H1 (cell line): ENCODE results near the gene CC2D1B. TPM values are rescaled to one million over a fixed set of nuclear protein-coding genes. Genes with fewer than 3 reads are reported as not detected.

Experiments used
- CTCF ChIA-PET: fragments of 300-600 bp; sonication (Branson Sonifier 250); formaldehyde crosslinking; loops from one replicate; lab custom pipeline; 2021; ENCODE audit not compliant: partially characterized antibody; lab: Charles Lee
- POLR2A ChIA-PET: fragments of 300-600 bp; sonication (Branson Sonifier 250); formaldehyde crosslinking; loops from one replicate; lab custom pipeline; 2021; ENCODE audit warnings: inconsistent platforms; ENCODE audit not compliant: partially characterized antibody; lab: Charles Lee
- DNase-seq, 2 experiments: peaks; one replicate each; pipeline versions ENCODE4 v3.0.0 to v3.0.0-alpha.2; 2010 to 2022; ENCODE audit warnings: low spot score in 2 of 2, low read depth in 1 of 2, mixed read lengths in 1 of 2
- FAIRE-seq: peaks from 2 replicates; lab custom pipeline; 2011; peaks lifted over from hg19 to GRCh38; lab: Jason Lieb, UNC
- H2AFZ ChIP-seq: 2 replicates; pipeline ENCODE4 v1.8.1; 2012; ENCODE audit warnings: low read length, inconsistent platforms
- H2AK5ac ChIP-seq: 2 replicates; pipeline ENCODE4 v1.6.1; 2013; ENCODE audit warnings: low read depth, low read length
- H2BK120ac ChIP-seq: replicated peaks from 2 replicates; pipeline ENCODE3; 2013; ENCODE audit warnings: low read depth, low read length, inconsistent platforms
- H2BK12ac ChIP-seq: 2 replicates; pipeline ENCODE4 v1.6.1; 2013; ENCODE audit warnings: low read depth, low read length
- H2BK15ac ChIP-seq: 2 replicates; pipeline ENCODE4 v1.6.1; 2013; ENCODE audit warnings: low read length
- H2BK20ac ChIP-seq: 2 replicates; pipeline ENCODE4 v1.6.1; 2013; ENCODE audit warnings: low read length
- H2BK5ac ChIP-seq: 2 replicates; pipeline ENCODE4 v1.6.1; 2013; ENCODE audit warnings: low read depth, low read length
- H3K14ac ChIP-seq: 2 replicates; pipeline ENCODE4 v1.6.1; 2013; ENCODE audit warnings: inconsistent platforms; ENCODE audit not compliant: insufficient read length
- H3K18ac ChIP-seq: 2 replicates; pipeline ENCODE4 v1.6.1; 2013; ENCODE audit warnings: low read length; ENCODE audit errors: extremely low read depth
- H3K23ac ChIP-seq: 2 replicates; pipeline ENCODE4 v1.6.1; 2013; ENCODE audit warnings: inconsistent platforms; ENCODE audit not compliant: insufficient read length
- H3K23me2 ChIP-seq: 2 replicates; pipeline ENCODE4 v1.6.1; 2013; ENCODE audit warnings: low read depth, low read length
- H3K27ac ChIP-seq: 2 replicates; pipeline ENCODE4 v1.6.1; 2011; ENCODE audit warnings: low read depth, low read length, inconsistent platforms
- H3K27me3 ChIP-seq, 4 experiments: replicated peaks in 1 of 4; 1 replicate in 1 of 4; 2 replicates in 3 of 4; pipeline versions ENCODE4 v1.6.1 to v1.8.1; 2011 to 2013; ENCODE audit warnings: low read length in 3 of 4, mild to moderate bottlenecking in 3 of 4, inconsistent platforms in 2 of 4, mixed read lengths in 2 of 4, moderate library complexity in 1 of 4; ENCODE audit not compliant: control insufficient read depth in 3 of 4, insufficient read depth in 3 of 4; ENCODE audit errors: extremely low read depth in 1 of 4
- H3K36me3 ChIP-seq, 4 experiments: 2 replicates each; pipeline versions ENCODE4 v1.6.1 to v1.8.1; 2011 to 2013; ENCODE audit warnings: mild to moderate bottlenecking in 4 of 4, low read length in 3 of 4, moderate library complexity in 2 of 4, control low read depth in 1 of 4, inconsistent platforms in 1 of 4; ENCODE audit not compliant: insufficient read depth in 4 of 4, control insufficient read depth in 2 of 4
- H3K4ac ChIP-seq: replicated peaks from 2 replicates; pipeline ENCODE3; 2013; ENCODE audit warnings: low read length, low read depth, mixed read lengths, inconsistent platforms; ENCODE audit not compliant: insufficient read length
- H3K4me1 ChIP-seq, 4 experiments: replicated peaks in 1 of 4; 1 replicate in 1 of 4; 2 replicates in 3 of 4; pipeline versions ENCODE4 v1.6.1 to v1.8.1; 2011 to 2013; ENCODE audit warnings: low read length in 3 of 4, inconsistent platforms in 2 of 4, mixed read lengths in 1 of 4; ENCODE audit not compliant: insufficient read depth in 4 of 4, control insufficient read depth in 3 of 4
- H3K4me2 ChIP-seq, 2 experiments: 2 replicates each; pipeline versions ENCODE4 v1.6.1 to v1.8.1; 2011 to 2013; ENCODE audit warnings: low read depth in 2 of 2, low read length in 2 of 2, control low read depth in 1 of 2, inconsistent platforms in 1 of 2, mild to moderate bottlenecking in 1 of 2; ENCODE audit not compliant: insufficient read depth in 1 of 2
- H3K4me3 ChIP-seq, 4 experiments: fragments of 200-600, 300-600 bp in 1 of 4; sonication (generic), shearing (Covaris generic), sonication (Bioruptor Twin) in 1 of 4; 2 replicates each; pipeline versions ENCODE4 v1.5.1 to v1.8.1; 2011 to 2016; ENCODE audit warnings: low read length in 4 of 4, low read depth in 3 of 4, control low read depth in 2 of 4, inconsistent platforms in 2 of 4, mild to moderate bottlenecking in 2 of 4, mixed read lengths in 1 of 4, moderate library complexity in 1 of 4; ENCODE audit not compliant: insufficient read depth in 2 of 4; ENCODE audit errors: extremely low read depth in 1 of 4
- H3K56ac ChIP-seq: replicated peaks from 2 replicates; pipeline ENCODE3; 2013; ENCODE audit warnings: low read depth, mild to moderate bottlenecking, mixed read lengths, low read length, inconsistent platforms; ENCODE audit not compliant: insufficient read length
- H3K79me1 ChIP-seq: 2 replicates; pipeline ENCODE4 v1.6.1; 2013; ENCODE audit warnings: low read depth, low read length, control low read depth
- H3K79me2 ChIP-seq, 2 experiments: 2 replicates each; pipeline versions ENCODE4 v1.6.1 to v1.8.1; 2012 to 2013; ENCODE audit warnings: low read length in 2 of 2, mild to moderate bottlenecking in 2 of 2, inconsistent platforms in 1 of 2; ENCODE audit not compliant: insufficient read depth in 2 of 2, control insufficient read depth in 1 of 2
- H3K9ac ChIP-seq, 4 experiments: replicated peaks in 1 of 4; 1 replicate in 1 of 4; 2 replicates in 3 of 4; pipeline versions ENCODE4 v1.6.1 to v1.8.1; 2011 to 2013; ENCODE audit warnings: low read depth in 3 of 4, low read length in 3 of 4, control low read depth in 2 of 4, mild to moderate bottlenecking in 2 of 4, moderate library complexity in 2 of 4, inconsistent platforms in 1 of 4; ENCODE audit errors: extremely low read depth in 1 of 4
- H3K9me3 ChIP-seq, 2 experiments: 2 replicates each; pipeline versions ENCODE4 v1.6.1 to v1.8.1; 2012 to 2013; ENCODE audit warnings: mild to moderate bottlenecking in 2 of 2, moderate library complexity in 2 of 2, control low read depth in 1 of 2, inconsistent platforms in 1 of 2, low read depth in 1 of 2, low read length in 1 of 2, mixed read lengths in 1 of 2; ENCODE audit not compliant: insufficient read depth in 2 of 2
- H4K20me1 ChIP-seq, 2 experiments: replicated peaks in 1 of 2; 2 replicates each; pipeline versions ENCODE3 to v1.8.1; 2011 to 2013; ENCODE audit warnings: inconsistent platforms in 2 of 2, low read length in 2 of 2, mild to moderate bottlenecking in 1 of 2; ENCODE audit not compliant: insufficient read depth in 2 of 2, control insufficient read depth in 1 of 2
- H4K5ac ChIP-seq: 2 replicates; pipeline ENCODE4 v1.6.1; 2013; ENCODE audit warnings: low read length, low read depth, mixed read lengths, inconsistent platforms; ENCODE audit not compliant: insufficient read length
- H4K8ac ChIP-seq: 2 replicates; pipeline ENCODE4 v1.8.0; 2013; ENCODE audit warnings: mild to moderate bottlenecking, moderate library complexity, low read length, inconsistent platforms; ENCODE audit not compliant: insufficient read depth; ENCODE audit errors: extremely low read depth
- H4K91ac ChIP-seq: replicated peaks from 2 replicates; pipeline ENCODE3; 2013; ENCODE audit warnings: low read length, mixed read lengths, inconsistent platforms; ENCODE audit not compliant: insufficient read length
- FOSL1 ChIP-seq: IDR thresholded peaks from 2 replicates; pipeline ENCODE4 v1.6.1; 2011; ENCODE audit warnings: mild to moderate bottlenecking, low read depth, low read length, moderate library complexity; ENCODE audit not compliant: insufficient read depth
- WGBS, 2 experiments: shearing (Covaris generic) in 1 of 2; methylation state at CpG; one replicate each; pipeline versions ENCODE4 v1.1.6 to v1.1.7; 2013 to 2015; ENCODE audit warnings: low lambda C conversion rate in 2 of 2, mixed read lengths in 2 of 2, inconsistent platforms in 1 of 2, low coverage in 1 of 2, missing lambda C conversion rate in 1 of 2; ENCODE audit not compliant: insufficient replicate concordance in 2 of 2, insufficient coverage in 1 of 2, insufficient read length in 1 of 2; ENCODE audit errors: extremely low coverage in 1 of 2, missing lambda C conversion rate in 1 of 2; 5-methylcytosine and 5-hydroxymethylcytosine counted together
- polyA plus RNA-seq, 7 experiments: library from polyadenylated mRNA; depleted of rRNA in 3 of 7; stranded (reverse) in 5 of 7; unstranded in 2 of 7; fragments of >200 nt in 5 of 7; fragments of 200-250 nt in 2 of 7; gene quantifications; 1 replicate in 5 of 7; 2 replicates in 1 of 7; 4 replicates in 1 of 7; pipeline versions ENCODE4 v1.2.1 to v1.2.3, GENCODE V29; 2011 to 2013; ENCODE audit warnings: missing spikeins in 2 of 7, mixed read lengths in 2 of 7
- total RNA-seq: library from RNA; stranded (reverse); fragmentation: NEBNext Ultra II Directional; extraction: Animal tissue kit (Norgen Biotek cat#: 25700); gene quantifications from 2 replicates; pipeline ENCODE4 v1.2.1, GENCODE V29; 2021

Gene CC2D1B
- total and polyA plus RNA-seq, 2 of the 8 experiments (the other 6 are each of a cell fraction or from before 2014, with no cell fraction given), result 7.4 to 13.1 TPM

- no peak overlapping the region for H2AK5ac ChIP-seq
- H3K4me3 ChIP-seq, result no peak overlapping the region
- no peak overlapping the region for H3K9ac ChIP-seq
- no peak overlapping the region for H3K23ac ChIP-seq
- no peak overlapping the region for H3K4me2 ChIP-seq
- H3K9me3 ChIP-seq, result no peaks in the 10 kb centered on the region
- H3K4ac ChIP-seq, result no peak overlapping the region
- H2BK20ac ChIP-seq, result no peak overlapping the region
- peaks cover 9% of the 10 kb centered on the region; the same call in 1 of the 2 replicates for H3K79me1 ChIP-seq
- peaks cover 8% of the 10 kb centered on the region for H3K23me2 ChIP-seq
- no peak overlapping the region for H3K14ac ChIP-seq
- ChIA-PET CTCF (interaction anchor here (0.6 to 2.0 kb wide), 5 partner anchors 10 to 1436 kb away, joined by 3 to 9 read pairs (median 4); no protein-coding TSS in a partner anchor), POLR2A (interaction anchor here (1.2 to 2.4 kb wide), 3 partner anchors 9 to 23 kb away, joined by 3 to 9 read pairs (median 3); no protein-coding TSS in a partner anchor)
- no peak for FAIRE-seq
- H3K27ac ChIP-seq, result no peak overlapping the region
- no peak overlapping the region for H3K56ac ChIP-seq
- peaks cover 20 to 65% (median 52%) of the 10 kb centered on the region in 4 experiments; a peak in 6 of 8 replicates for H3K36me3 ChIP-seq
- no peak overlapping the region for H2AFZ ChIP-seq
- peaks cover 0 to 5% of the 10 kb centered on the region in 2 experiments; a peak in 1 of 4 replicates for H3K79me2 ChIP-seq
- no peaks in the 10 kb centered on the region for H3K27me3 ChIP-seq
- H2BK5ac ChIP-seq, result no peak overlapping the region
- H2BK12ac ChIP-seq, result no peak overlapping the region
- H4K20me1 ChIP-seq, result peaks cover 3 to 12% of the 10 kb centered on the region in 2 experiments
- no peak overlapping the region for H2BK15ac ChIP-seq
- TF ChIP-seq FOSL1, result no peak
- no peak overlapping the region for H4K91ac ChIP-seq
- no peak overlapping the region for H4K5ac ChIP-seq
- H2BK120ac ChIP-seq, result no peak overlapping the region
- H3K4me1 ChIP-seq, result peaks cover 0 to 9% (median 4%) of the 10 kb centered on the region in 4 experiments; a peak in 6 of 7 replicates
- no peak overlapping the region for H4K8ac ChIP-seq
- no peak for DNase-seq
- no peak overlapping the region for H3K18ac ChIP-seq
- WGBS, 2 experiments, result 92% methylated on average over 7 of the region's 7 CpGs; no CpG with 5 or more reads in 1 of the 2 experiments
These were observed 5.4 kb downstream of the CC2D1B start for GRCh38 chr1:52360595-52360968.
